Esophagus (tissue), 2 donors: ENCODE data around the gene KRT14. TPM values are rescaled to one million over a fixed set of nuclear protein-coding genes. Genes with fewer than 3 reads are reported as not detected.

Experiments
- H3K27ac ChIP-seq, 2 donors: one replicate each; pipeline ENCODE4 v1.5.1; 2013; ENCODE audit warnings: low read depth in 2 of 2, mild to moderate bottlenecking in 2 of 2, inconsistent platforms in 1 of 2, low read length in 1 of 2, moderate library complexity in 1 of 2
- H3K27me3 ChIP-seq, 2 donors: one replicate each; pipeline ENCODE4 v1.6.1; 2013; ENCODE audit warnings: low read length in 2 of 2, control low read depth in 1 of 2, mild to moderate bottlenecking in 1 of 2; ENCODE audit not compliant: insufficient read depth in 2 of 2, control insufficient read depth in 1 of 2
- H3K36me3 ChIP-seq, 2 donors: one replicate each; pipeline ENCODE4 v1.6.1; 2013; ENCODE audit warnings: low read length in 1 of 2; ENCODE audit not compliant: control insufficient read depth in 2 of 2, insufficient read depth in 2 of 2
- H3K4me1 ChIP-seq, 2 donors: one replicate each; pipeline ENCODE4 v1.6.1; 2013; ENCODE audit warnings: low read length in 1 of 2; ENCODE audit not compliant: control insufficient read depth in 2 of 2, insufficient read depth in 2 of 2
- H3K4me3 ChIP-seq, 2 donors: one replicate each; pipeline ENCODE4 v1.5.1; 2013; ENCODE audit warnings: low read length in 2 of 2, mild to moderate bottlenecking in 2 of 2, low read depth in 1 of 2, moderate library complexity in 1 of 2
- H3K9me3 ChIP-seq, 2 donors: one replicate each; pipeline ENCODE4 v1.6.1; 2013; ENCODE audit warnings: mild to moderate bottlenecking in 2 of 2, low read depth in 1 of 2, low read length in 1 of 2, moderate library complexity in 1 of 2; ENCODE audit not compliant: control insufficient read depth in 2 of 2, insufficient read depth in 1 of 2
- WGBS, 2 donors: extraction: QIAGEN DNeasy Blood & Tissue Kit; methylation state at CpG; one replicate each; pipeline ENCODE4 v1.1.7; 2013; 5-methylcytosine and 5-hydroxymethylcytosine counted together
- polyA plus RNA-seq, 2 donors: library from polyadenylated mRNA; stranded (reverse); fragments of 200-250 nt; gene quantifications; one replicate each; pipeline ENCODE4 v1.2.3, GENCODE V29; 2013
- donor health status: healthy with polysubstance abuse.
- donor health status: Bipolar disorder and iron deficiency.

The KRT14 gene
- polyA plus RNA-seq = 1,000 to 10,000 TPM in 1 of 2 donors, 100 to 1,000 TPM in 1; 516 to 1,961 TPM

DNA sequence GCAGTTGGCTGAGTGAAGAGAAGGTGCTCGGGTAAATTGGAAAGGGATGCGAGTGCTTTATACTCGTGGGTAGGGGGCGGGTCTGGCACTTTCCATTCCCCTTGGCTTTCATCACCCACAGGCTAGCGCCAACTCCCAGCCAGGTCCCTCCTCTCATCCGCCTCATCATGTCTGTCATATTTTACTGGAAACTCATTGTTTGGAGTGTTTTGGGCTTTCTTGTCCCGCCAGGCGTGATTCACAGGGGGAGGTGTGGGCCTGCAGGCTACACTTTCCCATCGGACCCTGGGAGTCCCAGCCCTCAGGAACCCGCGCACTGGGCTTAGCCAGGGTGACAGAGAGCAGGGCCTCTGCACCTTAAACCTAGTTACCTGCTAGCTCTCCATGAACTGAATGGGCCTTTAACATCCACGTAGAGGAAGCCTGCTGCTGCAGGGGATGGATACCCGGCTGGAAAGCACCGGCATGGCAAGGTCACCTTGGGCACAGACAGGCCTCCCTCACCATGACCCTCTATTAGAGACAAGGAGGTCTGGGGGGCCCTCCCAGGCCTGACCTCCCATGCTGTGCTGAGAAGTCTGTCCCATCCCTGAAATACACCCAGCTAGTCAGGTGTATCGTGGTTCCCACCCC lies at the start of gene KRT14:
TSS of gene KRT14 (minus strand) at position 33 of the 633 bp plus-strand sequence. CDS start 61 bp downstream, outside the sequence.
- Histone ChIP-seq H3K4me3 (peak within 1 kb of the TSS; percentile 31 to 47), H3K36me3 (no peaks in the 10 kb centered on the region), H3K27ac (peak within 1 kb of the TSS; percentile 36 to 72), H3K27me3 (no peaks in the 10 kb centered on the region), H3K4me1 (peaks cover 0 to 7% of the 10 kb centered on the region in 2 donors), H3K9me3 (no peaks in the 10 kb centered on the region)
- WGBS, 2 donors = 52 to 57% methylated on average over 15 of the region's 15 CpGs

DNA sequence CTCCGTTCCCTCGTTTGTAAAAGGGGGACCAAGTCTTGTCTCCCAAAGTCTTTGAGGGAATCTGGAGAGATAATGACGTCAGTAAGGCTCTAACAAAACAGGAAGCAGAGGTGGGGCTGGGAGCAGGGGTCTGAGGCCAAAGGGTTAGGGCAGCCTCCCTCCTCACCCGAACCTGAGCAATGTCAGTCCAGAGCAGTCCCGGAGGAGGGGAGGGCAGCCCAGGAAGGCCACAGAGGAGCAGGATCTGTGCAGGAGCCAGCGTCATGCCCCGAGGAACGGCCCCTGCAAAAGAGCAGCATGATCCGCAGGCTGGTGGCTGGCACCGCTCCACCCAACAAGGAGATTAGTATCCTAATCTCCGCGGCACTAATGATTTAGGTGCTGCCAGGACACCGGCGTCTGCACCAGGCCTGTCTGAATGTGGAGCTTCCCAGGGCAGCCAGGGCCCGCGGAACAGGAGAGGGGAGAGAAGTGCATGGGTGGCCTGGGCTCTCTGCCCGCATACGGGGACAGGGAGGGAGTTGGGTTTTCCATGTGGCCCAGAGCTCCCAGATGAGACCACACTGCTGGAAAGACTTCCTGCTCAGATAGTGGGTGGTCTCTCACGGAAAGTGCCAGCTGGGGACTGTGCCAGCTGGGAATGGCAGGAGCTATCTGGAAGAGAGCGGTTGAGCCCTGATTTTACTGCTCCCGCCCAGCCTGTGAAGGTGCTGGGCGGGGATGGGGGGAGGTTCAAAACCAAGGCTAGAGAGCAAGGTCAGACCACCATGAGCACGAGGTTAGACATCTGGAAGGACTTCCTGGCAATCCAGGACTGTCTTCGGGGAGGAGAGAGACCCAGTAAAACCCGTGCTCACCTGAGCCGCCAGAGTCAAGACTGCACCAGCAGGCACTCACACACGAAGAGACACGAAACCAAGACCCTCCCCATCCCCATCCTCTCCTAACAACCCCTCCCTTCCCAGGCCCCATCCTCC lies 48.7 kb upstream of the KRT14 start:
- Histone ChIP-seq H3K4me1 (peaks cover 0 to 14% of the 10 kb centered on the region in 2 donors), H3K36me3 (no peaks in the 10 kb centered on the region), H3K9me3 (no peaks in the 10 kb centered on the region), H3K4me3 (no peak overlapping the region), H3K27me3 (no peaks in the 10 kb centered on the region), H3K27ac (no peak overlapping the region)
- 28 to 33% methylated on average over 28 of the region's 28 CpGs for WGBS, 2 donors

DNA sequence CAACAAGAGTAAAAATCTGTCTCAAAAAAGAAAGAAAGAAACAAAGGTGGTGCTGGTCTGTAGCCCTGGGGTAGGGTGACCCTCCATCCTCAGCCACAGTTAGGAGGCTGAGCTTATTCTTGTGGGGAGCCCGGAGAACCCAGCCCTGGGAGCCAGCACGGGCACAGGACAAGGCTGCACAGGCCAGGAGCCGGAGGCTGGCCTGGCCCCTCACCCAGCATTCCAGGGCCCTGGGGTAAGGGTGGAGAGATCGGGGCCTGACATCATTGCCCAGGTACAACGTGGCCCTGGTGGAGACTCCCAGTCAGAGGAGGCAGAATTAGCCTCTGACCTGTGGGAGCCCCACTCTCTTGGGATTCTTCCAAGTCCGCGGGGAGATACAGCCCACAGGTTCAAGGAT lies 47.9 kb upstream of the KRT14 start:
- H3K9me3 ChIP-seq = no peaks in the 10 kb centered on the region
- WGBS, 2 donors = 41 to 46% methylated on average over 7 of the region's 7 CpGs
- no peak overlapping the region for H3K27ac ChIP-seq
- H3K4me3 ChIP-seq = no peak overlapping the region
- H3K4me1 ChIP-seq = peaks cover 0 to 14% of the 10 kb centered on the region in 2 donors
- H3K36me3 ChIP-seq = no peaks in the 10 kb centered on the region
- no peaks in the 10 kb centered on the region for H3K27me3 ChIP-seq

DNA sequence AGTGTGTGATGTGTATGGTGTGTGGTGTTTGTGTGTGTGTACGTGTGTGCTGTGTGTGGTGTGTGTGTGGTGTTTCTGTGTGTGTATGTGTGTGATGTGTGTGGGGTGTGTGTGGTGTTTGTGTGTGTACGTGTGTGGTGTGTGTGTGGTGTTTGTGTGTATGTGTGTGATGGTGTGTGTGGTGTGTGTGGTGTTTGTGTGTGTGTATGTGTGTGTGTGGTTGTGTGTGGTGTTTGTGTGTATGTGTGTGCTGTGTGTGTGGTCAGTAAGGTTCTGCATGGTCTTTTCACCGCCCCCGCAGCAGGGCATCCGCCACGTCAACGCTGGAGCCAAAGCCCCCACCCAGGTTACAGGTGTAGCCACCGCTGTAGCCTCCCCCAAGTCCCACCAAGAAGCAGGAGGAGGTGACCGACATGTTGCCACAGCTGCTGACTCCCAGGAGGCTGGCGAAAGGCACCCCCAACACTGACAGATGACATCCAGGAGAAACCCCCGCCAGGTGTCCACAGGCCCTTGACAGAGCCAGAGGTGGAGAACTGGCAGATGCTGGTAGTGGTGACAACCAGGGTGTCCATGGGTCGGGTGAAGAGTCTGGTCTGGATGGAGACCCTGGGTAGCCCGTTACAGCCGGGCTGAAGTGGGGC lies 47.0 kb upstream of the KRT14 start:
- no peak overlapping the region for H3K4me3 ChIP-seq
- H3K27ac ChIP-seq = no peak overlapping the region
- WGBS, 2 donors = 88 to 93% methylated on average over 14 of the region's 14 CpGs
- H3K9me3 ChIP-seq = no peaks in the 10 kb centered on the region
- no peaks in the 10 kb centered on the region for H3K36me3 ChIP-seq
- H3K4me1 ChIP-seq = peaks cover 0 to 14% of the 10 kb centered on the region in 2 donors
- no peaks in the 10 kb centered on the region for H3K27me3 ChIP-seq

DNA sequence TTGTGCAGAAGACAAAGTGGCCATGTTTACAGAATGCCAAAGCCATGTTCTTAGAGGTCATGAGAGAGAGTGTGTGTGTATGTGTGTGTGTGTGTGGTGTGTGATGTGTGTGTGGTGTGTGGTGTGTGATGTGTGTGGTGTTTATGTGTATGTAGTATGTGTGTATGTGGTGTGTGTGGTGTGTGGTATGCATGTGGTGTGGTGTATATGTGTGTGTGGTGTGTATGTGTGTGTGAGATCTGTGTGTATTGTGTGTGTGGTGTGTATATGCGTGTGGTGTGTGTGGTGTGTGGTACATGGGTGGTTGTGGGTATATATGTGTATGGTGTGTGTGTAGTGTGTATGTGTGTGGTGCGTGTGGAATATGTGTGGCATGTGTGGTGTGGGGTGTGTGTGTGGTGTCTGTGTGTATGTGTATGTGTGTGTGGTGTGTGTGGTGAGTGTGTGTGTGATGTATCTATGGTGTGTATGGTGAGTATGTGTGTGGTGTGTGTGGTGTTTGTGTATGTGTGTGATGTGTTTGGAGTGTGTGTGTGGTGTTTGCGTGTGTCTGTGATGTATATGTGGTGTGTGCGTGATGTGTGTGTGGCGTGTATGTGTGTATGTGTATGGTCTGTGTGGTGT lies 45.9 kb upstream of the KRT14 start:
- H3K27me3 ChIP-seq = no peaks in the 10 kb centered on the region
- 66 to 69% methylated on average over 5 of the region's 5 CpGs for WGBS, 2 donors
- peaks cover 0 to 23% of the 10 kb centered on the region in 2 donors for H3K4me1 ChIP-seq
- no peak overlapping the region for H3K27ac ChIP-seq
- no peak overlapping the region for H3K4me3 ChIP-seq
- no peaks in the 10 kb centered on the region for H3K36me3 ChIP-seq
- no peaks in the 10 kb centered on the region for H3K9me3 ChIP-seq

DNA sequence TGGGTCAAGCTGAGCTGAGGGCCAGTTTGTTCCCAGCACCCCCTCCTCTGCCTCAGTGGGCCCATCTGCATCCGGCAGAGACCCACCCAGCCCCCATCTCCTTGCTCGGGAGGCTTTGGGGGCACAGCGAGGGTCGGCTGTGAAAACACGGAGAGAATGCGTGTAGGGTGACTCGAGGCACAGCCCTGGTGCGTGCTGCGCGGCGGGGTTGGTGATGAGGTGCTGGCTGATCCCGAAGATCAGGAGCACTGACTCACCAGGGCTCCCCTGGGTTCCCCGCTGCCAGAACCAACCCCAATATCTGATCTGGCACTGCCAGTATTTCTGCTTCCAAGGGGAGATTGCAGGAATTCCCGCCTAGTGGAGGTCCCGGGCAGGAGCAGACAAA lies 45.2 kb upstream of the KRT14 start:
- H3K36me3 ChIP-seq = no peaks in the 10 kb centered on the region
- peaks cover 0 to 23% of the 10 kb centered on the region in 2 donors for H3K4me1 ChIP-seq

DNA sequence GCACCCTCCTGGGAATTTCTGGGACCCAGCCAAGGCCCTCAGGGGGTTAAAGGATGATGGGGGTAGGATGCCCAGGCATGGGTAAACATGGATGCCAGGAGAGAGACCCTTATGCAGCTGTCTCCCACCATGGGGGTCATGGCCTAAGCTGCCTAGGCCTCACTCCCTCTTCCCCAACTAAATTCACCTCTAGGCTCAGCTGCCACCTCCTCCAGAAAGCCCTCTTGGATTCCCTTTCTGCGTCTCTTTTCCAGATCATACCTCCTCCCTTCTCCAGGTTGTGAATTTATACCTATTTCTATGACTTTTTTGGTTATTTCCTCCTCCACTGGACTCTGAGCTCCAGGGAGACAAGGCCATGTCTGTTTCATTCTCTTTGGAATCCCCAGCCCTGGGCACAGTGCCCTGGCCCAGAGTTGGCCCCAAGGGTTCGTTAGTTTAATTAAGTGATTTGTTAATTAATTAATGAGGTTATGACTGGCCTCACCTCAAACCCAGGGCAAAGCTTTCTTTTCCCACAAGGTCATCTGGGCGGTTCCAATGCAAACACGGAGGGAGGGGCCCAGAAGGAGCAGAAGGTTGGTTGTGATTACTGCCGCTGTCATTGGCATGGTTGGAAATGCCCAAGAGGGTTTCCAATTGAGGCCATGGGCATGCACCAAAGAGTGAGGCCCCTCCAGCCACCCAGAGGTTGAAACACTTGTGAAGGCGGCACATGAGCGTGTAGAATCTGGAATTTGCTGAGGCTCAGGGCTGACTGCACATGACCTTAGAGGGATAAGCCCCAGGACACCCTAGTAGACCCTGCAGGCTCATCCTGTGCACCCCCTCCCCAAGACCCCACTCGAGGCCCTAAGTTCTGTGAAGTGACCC lies 44.6 kb upstream of the KRT14 start:
- Histone ChIP-seq H3K36me3 (no peaks in the 10 kb centered on the region), H3K27ac (no peak overlapping the region), H3K9me3 (peaks cover 0 to 2% of the 10 kb centered on the region in 2 donors), H3K4me1 (peaks cover 0 to 23% of the 10 kb centered on the region in 2 donors), H3K4me3 (no peak overlapping the region), H3K27me3 (no peaks in the 10 kb centered on the region)
- 80 to 85% methylated on average over 8 of the region's 8 CpGs for WGBS, 2 donors

More for the DNA sequence above, 45.2 kb upstream of the KRT14 start:
- Histone ChIP-seq H3K4me3 (no peak overlapping the region), H3K27me3 (no peaks in the 10 kb centered on the region), H3K9me3 (peaks cover 0 to 2% of the 10 kb centered on the region in 2 donors), H3K27ac (no peak overlapping the region)
- WGBS, 2 donors = 76 to 81% methylated on average over 15 of the region's 15 CpGs

DNA sequence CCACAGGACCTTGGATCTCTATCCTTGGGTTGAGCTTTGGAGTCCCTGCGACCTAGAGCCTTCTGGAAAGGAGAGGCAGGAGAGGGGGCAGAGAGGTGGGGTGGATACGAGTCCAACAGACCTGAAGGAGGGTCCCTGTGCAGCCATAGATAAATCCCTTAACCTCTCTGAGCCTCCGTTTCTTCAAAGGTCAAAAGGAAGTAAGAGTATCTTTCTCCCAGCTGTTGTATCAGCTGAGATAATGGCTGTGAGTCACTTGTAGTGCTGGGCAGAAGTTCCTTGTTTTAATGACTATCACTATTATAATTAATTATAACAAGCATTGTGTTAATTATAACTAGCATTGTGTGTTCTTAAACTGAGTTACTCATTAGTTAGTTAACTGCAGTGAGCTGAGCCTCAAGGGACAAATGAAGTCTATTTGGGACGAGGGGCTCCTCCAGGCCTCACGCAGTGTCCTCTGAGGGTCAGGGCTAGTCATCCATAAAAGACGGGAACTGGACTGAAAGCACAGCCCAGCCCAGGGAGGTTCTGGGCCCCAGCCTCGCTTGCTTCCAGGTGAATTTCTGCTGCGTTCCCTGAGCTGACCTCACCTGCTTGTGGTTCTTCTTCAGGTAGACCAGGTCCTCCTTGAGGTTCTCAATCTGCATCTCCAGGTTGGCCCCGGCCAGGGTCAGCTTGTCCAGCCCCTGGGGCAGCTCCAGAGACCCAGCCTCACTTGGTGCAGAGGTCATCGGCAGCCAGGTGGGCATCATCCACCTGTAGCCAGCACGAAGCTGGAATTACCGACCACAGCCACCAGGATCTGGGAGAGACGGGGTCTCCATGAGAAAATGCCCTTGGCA lies 43.4 kb upstream of the KRT14 start:
- Histone ChIP-seq H3K4me1 (peaks cover 0 to 14% of the 10 kb centered on the region in 2 donors), H3K4me3 (no peak overlapping the region), H3K36me3 (no peaks in the 10 kb centered on the region), H3K9me3 (peaks cover 0 to 2% of the 10 kb centered on the region in 2 donors), H3K27me3 (no peaks in the 10 kb centered on the region), H3K27ac (no peak overlapping the region)
- WGBS, 2 donors = 72 to 84% methylated on average over 13 of the region's 13 CpGs
